HUES48 (cell line): Measurements from ENCODE around the gene IDI1.

Source experiments
- H3K27ac ChIP-seq: one replicate; pipeline ENCODE4 v1.7.0; 2013; ENCODE audit warnings: low read depth, low read length, inconsistent platforms
- H3K27me3 ChIP-seq: 2 replicates; pipeline ENCODE4 v1.6.1; 2013; ENCODE audit warnings: mild to moderate bottlenecking, low read length; ENCODE audit not compliant: control insufficient read depth, insufficient read depth
- H3K36me3 ChIP-seq: 2 replicates; pipeline ENCODE4 v1.6.1; 2013; ENCODE audit warnings: low read length; ENCODE audit not compliant: control insufficient read depth, insufficient read depth
- H3K4me1 ChIP-seq: 2 replicates; pipeline ENCODE4 v1.6.1; 2013; ENCODE audit warnings: mild to moderate bottlenecking, low read length; ENCODE audit not compliant: control insufficient read depth, insufficient read depth
- H3K4me3 ChIP-seq: 2 replicates; pipeline ENCODE4 v1.5.1; 2013; ENCODE audit warnings: mild to moderate bottlenecking, low read depth, low read length
- H3K9ac ChIP-seq: 2 replicates; pipeline ENCODE4 v1.6.1; 2013; ENCODE audit warnings: mild to moderate bottlenecking, low read depth, low read length, moderate library complexity
- H3K9me3 ChIP-seq: 2 replicates; pipeline ENCODE4 v1.6.1; 2013; ENCODE audit warnings: low read length; ENCODE audit not compliant: control insufficient read depth, insufficient read depth

IDI1 gene

DNA sequence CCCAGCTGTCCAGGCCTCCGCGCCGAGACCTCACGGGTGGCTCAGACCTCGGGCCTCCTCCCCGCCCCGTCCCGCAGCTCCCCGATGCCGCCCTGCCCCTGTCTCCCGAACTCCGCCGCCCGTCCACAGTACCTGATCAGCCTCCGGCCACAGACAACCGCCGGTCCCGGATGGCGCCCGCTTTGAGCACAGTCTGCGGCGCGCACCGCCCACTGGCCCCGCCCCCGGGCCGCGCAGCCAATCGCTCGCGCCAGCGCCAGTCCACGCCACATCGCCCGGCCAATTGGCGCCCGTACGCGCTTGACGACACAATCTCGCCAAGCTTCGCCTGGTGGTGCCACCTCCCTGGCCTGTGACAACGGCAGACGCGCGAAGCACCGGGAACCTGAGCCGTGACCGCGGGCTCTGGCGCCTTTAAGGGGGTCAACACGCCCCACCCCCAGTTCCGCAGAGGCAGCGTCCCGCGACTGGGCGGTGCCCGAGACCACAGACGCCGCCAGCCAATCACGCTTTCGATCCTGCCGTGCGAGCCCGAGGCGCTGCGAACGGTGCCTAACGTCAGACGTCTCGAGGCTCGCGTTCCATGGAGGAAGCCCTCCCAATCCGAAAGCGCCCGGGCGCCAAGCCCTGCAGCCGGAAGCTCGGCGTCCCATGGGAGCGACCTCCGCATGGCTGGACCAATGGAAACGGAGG, at the start of gene IDI1:
Gene IDI1, minus strand, starts transcription at position 388 of the 693 bp plus-strand sequence. Its CDS starts 116 bp downstream, at position 272.
- Histone ChIP-seq H3K36me3 (peaks cover 48% of the 10 kb centered on the region), H3K27me3 (no peaks in the 10 kb centered on the region), H3K4me1 (peaks cover 11% of the 10 kb centered on the region; the same call in 1 of the 2 replicates)

DNA sequence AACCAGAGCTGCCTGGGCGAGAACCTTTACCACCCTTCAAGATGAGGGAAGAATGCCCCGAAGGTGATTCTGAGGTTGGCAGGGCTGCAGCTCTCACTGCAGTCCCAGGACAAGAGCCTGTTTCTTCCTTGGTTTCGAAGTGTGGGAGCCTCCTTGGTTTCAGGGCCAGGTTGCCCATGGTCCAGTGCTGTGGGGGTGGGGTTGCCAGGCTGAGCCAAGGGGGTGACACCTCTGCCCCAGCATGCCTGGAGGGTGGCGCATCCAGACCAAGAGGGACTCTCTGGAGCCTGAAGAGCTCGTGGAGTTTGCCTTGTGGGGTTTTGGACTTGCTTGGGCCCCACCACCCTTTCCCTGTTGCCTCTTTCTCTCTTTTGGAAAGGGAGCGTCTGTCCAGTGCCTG, 48.5 kb upstream of the IDI1 start:
- peaks cover 45% of the 10 kb centered on the region for H3K36me3 ChIP-seq
- H3K4me1 ChIP-seq = no peaks in the 10 kb centered on the region
- H3K9ac ChIP-seq = no peak overlapping the region
- no peaks in the 10 kb centered on the region for H3K27me3 ChIP-seq
- H3K4me3 ChIP-seq = no peak overlapping the region
- no peak overlapping the region for H3K27ac ChIP-seq
- H3K9me3 ChIP-seq = no peaks in the 10 kb centered on the region

More for the DNA sequence above, at the start of gene IDI1:
- H3K4me3 ChIP-seq = peak within 1 kb of the TSS; percentile 88
- H3K27ac ChIP-seq = peak within 1 kb of the TSS; percentile 100
- H3K9ac ChIP-seq = peak within 1 kb of the TSS; percentile 95
- no peaks in the 10 kb centered on the region for H3K9me3 ChIP-seq

DNA sequence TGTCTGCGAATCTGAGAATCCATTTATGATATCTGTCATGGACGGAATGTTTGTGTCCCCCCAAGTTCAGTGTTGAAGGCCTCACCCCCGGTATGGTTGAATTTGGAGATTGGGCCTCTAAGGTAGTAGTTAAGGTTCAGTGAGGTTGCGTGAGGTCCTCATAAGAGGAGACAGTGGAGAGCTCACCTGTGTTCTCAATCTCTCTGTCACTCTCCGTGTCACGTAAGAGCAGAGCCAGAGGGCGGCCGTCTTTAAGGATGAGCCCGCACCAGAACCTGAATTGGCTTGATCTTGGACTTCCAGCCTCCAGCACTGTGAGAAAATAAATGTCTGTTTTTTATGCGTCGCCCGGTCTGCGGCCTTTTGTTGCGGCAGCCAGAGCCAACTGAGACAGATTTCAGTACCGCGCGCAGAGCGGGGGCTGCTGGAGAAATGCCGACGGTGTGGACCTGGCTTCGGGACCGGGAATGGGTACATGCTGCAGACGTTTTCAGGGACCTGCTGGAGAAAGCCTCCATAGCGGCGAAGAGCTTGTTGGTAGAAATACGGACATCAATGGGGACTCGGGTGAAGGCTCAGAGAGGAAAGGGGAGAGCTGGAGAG, 47.5 kb upstream of the IDI1 start:
- Histone ChIP-seq H3K9ac (no peak overlapping the region), H3K4me3 (no peak overlapping the region), H3K27me3 (no peaks in the 10 kb centered on the region), H3K4me1 (no peaks in the 10 kb centered on the region), H3K36me3 (peaks cover 47% of the 10 kb centered on the region), H3K27ac (no peak overlapping the region), H3K9me3 (no peaks in the 10 kb centered on the region)

DNA sequence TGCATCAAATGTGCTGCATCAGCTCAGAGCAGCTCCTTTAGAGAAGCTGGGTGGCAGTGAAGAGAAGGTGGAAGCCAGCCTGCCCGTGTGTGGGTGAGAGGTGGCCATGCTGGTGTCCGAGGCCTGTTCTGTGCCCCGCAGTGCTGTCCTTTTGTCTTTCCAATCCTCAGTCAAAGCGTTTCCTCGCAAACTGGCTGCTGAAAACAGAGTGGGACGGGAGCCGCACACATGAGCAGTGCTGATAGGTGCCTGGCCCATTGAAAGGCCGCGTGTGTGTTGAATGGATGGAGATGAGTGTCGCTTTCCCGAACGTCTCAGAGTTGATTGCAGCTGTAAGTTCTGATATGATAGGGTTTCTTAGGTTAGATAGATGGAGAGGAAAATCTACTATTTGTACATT, 46.6 kb upstream of the IDI1 start:
- Histone ChIP-seq H3K36me3 (peaks cover 55% of the 10 kb centered on the region), H3K27me3 (no peaks in the 10 kb centered on the region), H3K4me1 (no peaks in the 10 kb centered on the region), H3K9me3 (no peaks in the 10 kb centered on the region), H3K9ac (no peak overlapping the region), H3K4me3 (no peak overlapping the region), H3K27ac (no peak overlapping the region)

DNA sequence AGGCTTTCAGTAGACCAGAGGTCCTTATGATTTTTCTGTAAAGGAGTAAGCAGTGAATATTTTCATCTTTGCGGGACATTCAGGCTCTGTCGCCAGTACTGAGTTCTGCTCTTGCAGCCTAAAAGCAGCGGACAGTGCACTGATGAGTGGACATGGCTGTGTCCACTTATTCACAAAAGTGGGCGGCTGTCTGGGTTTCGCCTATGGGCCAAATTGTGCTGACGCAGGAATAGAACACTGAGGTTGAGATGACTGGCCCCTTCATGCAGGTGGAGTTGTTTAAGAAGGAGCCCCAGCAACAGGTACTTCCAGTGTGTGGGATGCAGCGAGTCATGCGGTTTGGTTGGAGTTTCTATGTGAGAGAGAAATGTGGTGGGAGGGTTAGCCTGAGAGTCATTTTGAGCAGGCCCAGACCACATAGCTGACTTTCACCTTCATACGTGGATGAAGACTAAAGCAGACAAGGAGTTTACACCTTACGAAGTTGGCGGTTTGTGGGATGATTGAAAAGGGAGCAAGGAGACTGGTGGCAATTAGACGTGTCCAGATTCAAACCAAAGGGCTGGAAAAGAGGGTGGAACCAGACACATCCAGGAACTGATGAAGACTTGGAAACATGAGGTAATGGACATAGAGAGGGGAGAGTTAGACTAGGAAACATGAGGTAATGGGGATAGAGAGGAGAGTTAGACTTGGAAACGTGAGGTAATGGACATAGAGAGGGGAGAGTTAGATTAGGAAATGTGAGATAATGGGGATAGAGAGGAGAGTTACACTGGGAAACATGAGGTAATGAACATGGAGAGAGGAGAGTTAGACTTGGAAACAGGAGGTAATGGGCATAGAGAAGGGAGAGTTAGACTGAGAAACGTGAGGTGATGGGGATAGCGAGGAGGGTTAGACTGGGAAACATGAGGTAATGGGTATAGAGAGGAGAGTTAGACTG, 45.5 kb upstream of the IDI1 start:
- H3K36me3 ChIP-seq = peaks cover 63% of the 10 kb centered on the region
- H3K27me3 ChIP-seq = no peaks in the 10 kb centered on the region
- H3K27ac ChIP-seq = no peak overlapping the region
- H3K9ac ChIP-seq = no peak overlapping the region
- H3K4me1 ChIP-seq = no peaks in the 10 kb centered on the region
- H3K9me3 ChIP-seq = no peaks in the 10 kb centered on the region
- no peak overlapping the region for H3K4me3 ChIP-seq

DNA sequence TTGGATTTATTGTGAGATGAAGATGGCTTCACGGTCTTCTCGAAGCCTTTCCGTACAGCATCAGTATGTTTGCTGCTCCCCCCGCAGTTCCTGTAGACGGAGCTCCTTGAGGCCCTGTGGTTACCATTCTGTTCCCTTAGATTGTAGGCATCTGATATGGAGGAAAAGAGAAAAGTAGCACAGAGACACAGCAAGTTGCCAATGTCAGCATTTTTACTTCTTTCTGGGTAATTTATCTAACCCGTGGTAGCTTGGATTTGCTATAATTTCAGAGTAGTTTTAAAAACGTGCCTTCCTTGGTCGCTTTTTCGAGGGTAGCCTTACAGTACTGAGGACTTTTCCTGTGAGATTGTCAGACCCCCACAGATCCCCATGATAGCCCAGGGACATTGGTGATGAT, 44.8 kb upstream of the IDI1 start:
- H3K36me3 ChIP-seq = peaks cover 62% of the 10 kb centered on the region
- no peak overlapping the region for H3K4me3 ChIP-seq
- H3K4me1 ChIP-seq = no peaks in the 10 kb centered on the region
- H3K9me3 ChIP-seq = no peaks in the 10 kb centered on the region
- no peak overlapping the region for H3K9ac ChIP-seq
- no peaks in the 10 kb centered on the region for H3K27me3 ChIP-seq
- no peak overlapping the region for H3K27ac ChIP-seq

DNA sequence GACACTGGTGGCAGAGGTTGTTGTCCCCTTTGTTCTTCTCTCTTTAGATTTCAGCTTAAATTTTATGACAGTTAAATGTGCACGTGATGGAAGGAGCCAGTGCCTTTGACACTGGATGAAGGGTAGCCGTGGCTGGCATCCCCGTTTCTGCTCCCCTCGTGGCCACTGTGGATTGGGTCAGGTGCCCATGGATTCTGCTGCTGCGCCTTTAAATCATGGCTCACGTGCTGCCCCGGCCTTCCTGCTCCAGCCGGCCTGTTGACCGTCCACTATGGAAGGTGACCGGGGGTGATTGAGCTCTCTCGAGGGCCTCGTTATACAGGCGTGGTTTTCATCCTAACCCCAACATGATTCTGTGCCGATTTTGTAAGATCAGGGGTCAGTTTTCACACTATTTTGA, 41.8 kb upstream of the IDI1 start:
- H3K9ac ChIP-seq = no peak overlapping the region
- H3K4me1 ChIP-seq = no peaks in the 10 kb centered on the region
- no peaks in the 10 kb centered on the region for H3K9me3 ChIP-seq
- H3K27ac ChIP-seq = no peak overlapping the region
- peaks cover 69% of the 10 kb centered on the region for H3K36me3 ChIP-seq
- no peaks in the 10 kb centered on the region for H3K27me3 ChIP-seq
- no peak overlapping the region for H3K4me3 ChIP-seq

DNA sequence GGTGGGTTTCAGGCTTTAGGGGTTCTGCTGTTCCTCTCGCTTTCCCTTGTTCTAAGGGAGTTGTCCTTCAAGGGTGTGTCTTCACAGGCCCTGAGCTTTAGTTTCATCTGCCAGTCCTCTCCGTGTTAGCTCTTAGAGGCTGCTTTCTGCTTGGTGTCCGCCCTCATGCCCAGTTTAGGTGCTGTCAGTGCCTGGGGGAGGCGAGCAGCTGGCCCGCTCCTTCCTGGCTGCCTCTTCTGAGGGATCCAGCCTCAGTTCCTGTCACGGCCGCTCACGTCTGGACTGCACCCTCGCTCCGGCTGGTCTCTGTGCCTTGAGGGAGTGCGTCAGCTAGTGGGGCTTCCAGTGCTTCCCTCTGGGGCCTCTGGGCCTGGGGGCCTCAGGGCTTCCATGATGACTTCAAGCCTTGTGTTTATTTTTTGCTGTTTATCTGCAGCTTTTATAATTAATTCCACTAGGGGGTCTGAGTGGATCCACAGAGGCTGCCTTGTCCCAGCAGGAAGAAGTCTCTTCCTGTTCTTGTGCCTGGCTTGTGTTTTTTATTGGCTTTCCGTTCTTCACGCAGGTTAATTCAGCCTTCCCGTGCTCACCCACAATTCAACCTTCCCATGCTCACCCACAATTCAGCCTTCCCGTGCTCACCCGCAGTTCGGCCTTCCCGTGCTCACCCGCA, 40.2 kb upstream of the IDI1 start:
- H3K4me1 ChIP-seq = no peaks in the 10 kb centered on the region
- H3K9ac ChIP-seq = no peak overlapping the region
- no peaks in the 10 kb centered on the region for H3K27me3 ChIP-seq
- no peak overlapping the region for H3K27ac ChIP-seq
- peaks cover 74% of the 10 kb centered on the region for H3K36me3 ChIP-seq
- H3K4me3 ChIP-seq = no peak overlapping the region
- H3K9me3 ChIP-seq = no peaks in the 10 kb centered on the region

DNA sequence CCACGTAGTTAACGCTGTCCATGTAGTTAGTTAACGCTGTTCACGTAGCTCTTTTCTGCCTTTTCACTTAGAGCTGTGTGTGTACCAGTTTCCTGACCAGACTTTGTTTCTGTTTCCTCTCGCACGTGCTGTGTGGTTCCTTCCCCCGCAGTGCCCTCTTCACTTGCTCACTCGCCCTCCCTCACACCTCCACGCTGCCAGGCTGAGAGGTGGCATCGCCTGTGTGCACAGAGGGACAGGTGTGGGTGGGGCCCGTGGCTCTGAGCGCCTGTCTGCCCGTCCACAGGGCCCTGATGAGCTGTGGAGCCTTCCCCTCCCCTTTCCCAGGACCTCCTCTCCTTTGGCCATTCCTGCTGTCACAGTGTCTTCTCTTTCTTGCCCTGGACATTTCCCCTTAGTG, 37.9 kb upstream of the IDI1 start:
- no peaks in the 10 kb centered on the region for H3K9me3 ChIP-seq
- H3K4me3 ChIP-seq = no peak overlapping the region
- no peaks in the 10 kb centered on the region for H3K27me3 ChIP-seq
- peaks cover 76% of the 10 kb centered on the region for H3K36me3 ChIP-seq
- no peaks in the 10 kb centered on the region for H3K4me1 ChIP-seq
- H3K27ac ChIP-seq = no peak overlapping the region
- no peak overlapping the region for H3K9ac ChIP-seq

DNA sequence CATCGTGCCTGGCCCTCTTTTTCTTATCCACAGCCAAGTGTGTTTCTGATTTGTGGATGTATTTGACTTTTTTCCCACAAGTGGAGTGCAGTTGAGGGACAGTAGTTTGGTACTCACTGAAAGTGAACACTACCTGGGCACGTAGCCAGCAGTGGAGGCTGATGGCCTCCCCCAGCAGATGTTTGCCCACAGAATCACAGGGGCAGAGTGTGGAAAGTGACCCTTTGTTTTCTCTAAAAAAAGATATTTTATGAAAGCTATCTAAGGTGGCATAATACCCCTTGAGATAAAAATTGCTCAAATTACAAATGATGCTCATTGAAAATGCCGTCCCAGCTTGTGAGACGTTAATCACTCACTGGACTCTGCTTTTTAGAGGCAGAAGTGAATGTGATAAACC, 36.3 kb upstream of the IDI1 start:
- peaks cover 72% of the 10 kb centered on the region for H3K36me3 ChIP-seq
- H3K27ac ChIP-seq = no peak overlapping the region
- no peaks in the 10 kb centered on the region for H3K4me1 ChIP-seq
- H3K9me3 ChIP-seq = no peaks in the 10 kb centered on the region
- H3K27me3 ChIP-seq = no peaks in the 10 kb centered on the region
- no peak overlapping the region for H3K4me3 ChIP-seq
- no peak overlapping the region for H3K9ac ChIP-seq
